Occipital lobe (tissue), 2 donors: ENCODE data around the gene FGF9. TPM values are rescaled to one million over a fixed set of nuclear protein-coding genes. Genes with fewer than 3 reads are reported as not detected.

ENCODE experiments used
- DNase-seq: peaks from one replicate; lab custom pipeline; 2025; lab: John Stamatoyannopoulos, UW
- total RNA-seq: library from RNA; depleted of rRNA; stranded (reverse); fragments of >200 nt; gene quantifications from one replicate; pipeline ENCODE4 v1.2.3, GENCODE V29; 2014

Gene FGF9
- 16.1 TPM for total RNA-seq

DNA sequence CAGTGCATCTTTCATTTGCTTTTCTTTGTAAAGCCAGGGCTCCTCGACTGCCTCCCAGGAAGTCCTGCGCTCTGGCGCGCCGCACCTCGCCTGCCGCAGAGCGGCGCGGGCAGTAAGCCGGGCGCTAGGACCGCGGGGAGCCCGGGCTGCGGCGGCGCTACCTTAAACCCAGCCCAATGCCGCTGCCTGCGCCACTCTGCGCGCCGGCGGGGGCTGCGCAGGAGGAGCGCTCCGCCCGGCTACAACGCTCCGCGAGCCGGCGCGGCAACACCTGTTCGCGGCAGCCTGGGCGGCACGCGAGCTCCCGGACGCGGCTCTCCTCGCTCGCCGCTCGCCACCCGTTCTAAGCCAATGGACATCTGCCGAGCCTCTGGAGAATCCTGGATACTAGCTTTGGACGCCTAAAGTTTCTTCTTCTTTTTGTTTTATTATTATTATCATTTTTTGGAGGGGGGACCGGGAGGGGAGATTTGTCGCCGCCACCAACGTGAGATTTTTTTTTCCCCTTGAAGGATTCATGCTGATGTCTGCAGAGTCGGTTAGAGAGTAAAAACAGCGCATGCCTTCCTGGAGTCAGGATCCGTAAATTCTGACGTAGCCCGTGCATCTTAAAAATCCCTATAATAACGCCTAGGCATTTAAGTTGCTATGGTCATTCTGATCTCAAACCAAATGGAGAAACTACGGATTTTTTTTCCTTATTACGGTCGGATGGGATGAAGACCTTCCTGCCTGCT, at the start of gene FGF9:
Gene FGF9, plus strand, starts transcription at position 191 of the 737 bp plus-strand sequence. CDS start 840 bp downstream, outside the sequence.
- peak; percentile 71 for DNase-seq

DNA sequence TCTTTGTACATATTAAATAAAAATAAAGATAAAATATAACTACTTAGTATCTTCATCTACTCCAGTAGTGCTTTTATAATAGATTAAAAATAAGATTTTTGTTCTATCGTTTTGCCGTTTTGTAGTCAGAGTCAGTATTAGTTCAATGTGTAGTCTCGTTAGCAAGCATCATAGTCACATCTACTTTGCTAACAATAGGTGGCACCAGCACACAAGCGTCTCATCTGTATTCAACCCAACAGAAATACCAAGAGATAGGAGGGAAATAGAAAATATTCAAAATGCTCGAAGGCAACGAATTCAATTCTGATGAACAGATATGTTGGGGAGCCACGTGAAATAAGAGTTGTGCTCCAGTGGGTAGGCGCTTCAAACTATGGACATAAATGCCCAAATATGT, 45.5 kb upstream of the FGF9 start:
- no peak for DNase-seq

DNA sequence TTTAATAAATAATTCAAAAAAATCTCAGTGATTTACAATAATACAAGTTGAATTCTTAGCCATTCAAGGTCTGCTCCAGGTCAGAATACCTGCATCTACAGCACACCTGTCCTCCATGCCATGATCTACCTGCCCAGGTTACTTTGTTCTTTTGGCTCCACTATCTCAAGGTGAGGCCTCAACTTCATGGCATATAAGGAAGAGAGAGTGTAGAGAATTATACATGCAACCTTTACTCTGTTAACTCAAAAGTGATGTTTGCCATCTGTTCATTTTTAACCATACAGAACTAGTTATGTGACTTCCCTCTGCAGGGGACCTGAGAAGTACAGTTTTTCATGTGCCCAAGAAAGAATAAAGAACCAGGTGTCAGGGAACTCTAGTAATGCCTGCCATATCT, 38.7 kb upstream of the FGF9 start:
- no peak for DNase-seq

DNA sequence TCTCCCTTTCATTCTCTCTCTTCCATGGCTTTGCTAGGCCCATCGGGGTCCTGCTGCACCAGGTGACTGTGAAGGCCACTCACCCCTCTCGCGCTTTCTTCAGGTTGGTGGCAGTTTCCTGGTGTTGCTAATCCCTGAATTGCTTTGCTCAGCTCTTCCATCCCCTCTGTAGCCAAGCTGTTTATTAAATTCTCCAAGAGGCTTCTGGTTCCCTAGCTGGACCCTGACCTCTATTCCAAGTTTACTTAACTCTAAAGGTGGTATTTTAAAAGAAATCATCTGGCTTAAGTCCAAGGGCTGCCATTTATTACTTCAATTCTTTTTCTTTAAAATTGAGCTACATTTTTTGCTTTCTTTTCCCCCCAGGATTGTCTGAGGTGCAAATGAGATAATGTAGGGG, 34.2 kb upstream of the FGF9 start:
- no peak for DNase-seq

DNA sequence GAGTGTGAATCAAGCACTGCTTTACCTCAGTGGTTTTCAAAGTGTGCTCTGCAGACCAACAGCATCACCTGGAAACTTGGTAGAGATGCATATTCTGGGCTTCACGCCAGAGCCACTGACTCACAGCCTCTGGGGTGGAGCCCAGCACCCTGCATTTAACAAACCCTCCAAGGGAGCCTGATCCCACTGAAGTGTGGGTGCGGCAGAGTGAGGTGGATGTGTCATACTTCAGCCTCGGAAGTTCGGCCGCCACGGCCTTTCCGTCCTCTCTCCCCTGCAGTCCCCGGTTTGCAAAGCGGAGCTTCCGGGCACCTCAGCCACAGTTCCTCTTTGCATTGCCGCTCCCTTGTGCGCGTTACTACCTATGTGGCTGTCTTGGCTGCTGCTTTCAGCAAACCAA, 33.6 kb upstream of the FGF9 start:
- peak; percentile 19 for DNase-seq

DNA sequence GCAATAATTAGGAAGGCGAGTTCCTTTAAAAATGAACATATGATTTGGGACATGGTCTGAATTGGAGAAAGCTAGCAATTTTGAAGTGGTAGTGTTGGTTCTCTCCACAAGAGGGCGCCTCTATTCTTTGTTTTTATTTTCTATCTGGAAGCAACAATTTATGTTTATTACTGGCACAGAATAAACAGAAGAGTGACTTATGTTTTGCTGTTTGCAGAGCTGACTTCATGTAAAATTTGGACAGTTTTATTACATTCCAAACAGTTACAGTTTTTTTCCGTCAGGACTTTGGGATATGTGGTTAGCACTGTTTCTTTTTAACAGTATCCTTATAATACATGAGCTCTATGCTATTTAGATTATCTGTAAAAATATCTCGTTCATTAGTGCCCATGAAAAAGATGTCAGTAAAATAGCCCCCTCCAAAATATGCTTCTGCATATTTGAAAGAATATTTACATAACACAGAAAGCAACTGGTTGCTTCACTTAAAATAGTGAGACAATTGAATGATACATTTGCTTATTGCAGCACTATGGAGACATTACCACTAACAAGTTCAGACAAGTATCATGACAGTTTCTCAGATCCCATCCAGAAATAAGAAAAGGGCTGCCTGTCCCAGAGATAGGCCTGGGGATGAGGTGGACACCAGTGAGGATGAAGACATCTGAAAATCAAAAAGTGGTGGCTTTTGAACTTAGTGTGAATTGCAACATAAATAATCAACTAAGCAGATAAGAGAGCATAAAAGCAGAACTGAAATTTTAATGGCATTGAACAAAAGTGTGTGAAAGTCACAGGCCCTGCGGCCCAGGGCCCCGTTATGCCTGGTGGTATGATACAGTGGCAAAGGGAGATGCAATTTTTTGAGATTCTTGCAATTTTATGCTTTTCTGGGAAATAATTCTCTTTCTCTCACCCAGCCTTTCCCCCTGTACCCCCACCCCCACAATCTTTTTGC, 32.3 kb upstream of the FGF9 start:
- DNase-seq = no peak

DNA sequence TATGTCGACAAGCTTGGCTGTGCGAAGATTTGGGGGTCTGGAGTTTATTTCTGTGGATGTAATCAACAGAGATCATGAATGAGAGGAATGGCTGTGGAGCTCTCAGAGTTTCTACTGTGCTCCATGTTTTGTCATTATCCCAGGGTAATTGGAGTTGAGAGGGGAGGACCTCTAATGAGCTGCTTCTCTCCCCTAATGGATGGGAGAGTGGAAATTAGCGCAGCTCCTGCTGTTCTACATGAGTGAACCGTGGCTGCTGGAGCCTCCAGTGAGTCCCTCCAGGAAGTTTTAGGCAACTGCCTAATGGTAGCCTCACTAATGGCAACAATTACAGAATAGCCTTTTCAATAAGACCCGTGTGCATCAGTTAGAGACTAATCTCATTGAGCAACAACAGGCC, 31.3 kb upstream of the FGF9 start:
- no peak for DNase-seq

DNA sequence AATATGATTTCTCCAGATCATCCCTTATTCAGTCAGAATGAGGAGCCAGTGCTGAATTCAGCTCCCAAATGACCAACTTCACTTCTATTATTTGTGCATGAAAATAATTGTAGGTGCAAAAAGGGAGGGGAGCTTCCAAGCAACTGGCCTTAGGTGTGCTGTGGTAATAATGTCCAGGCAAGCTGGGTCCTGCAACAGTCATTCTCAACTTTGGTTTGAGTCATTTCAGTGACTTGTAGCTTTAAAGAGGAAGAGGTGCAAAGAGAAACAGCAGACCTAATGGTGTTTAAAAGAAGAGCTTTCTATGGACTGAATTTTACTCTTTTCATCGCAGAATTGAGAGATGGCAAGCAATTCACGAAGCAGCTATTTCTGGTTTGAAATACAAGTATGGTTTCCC, 29.2 kb upstream of the FGF9 start:
- no peak for DNase-seq

DNA sequence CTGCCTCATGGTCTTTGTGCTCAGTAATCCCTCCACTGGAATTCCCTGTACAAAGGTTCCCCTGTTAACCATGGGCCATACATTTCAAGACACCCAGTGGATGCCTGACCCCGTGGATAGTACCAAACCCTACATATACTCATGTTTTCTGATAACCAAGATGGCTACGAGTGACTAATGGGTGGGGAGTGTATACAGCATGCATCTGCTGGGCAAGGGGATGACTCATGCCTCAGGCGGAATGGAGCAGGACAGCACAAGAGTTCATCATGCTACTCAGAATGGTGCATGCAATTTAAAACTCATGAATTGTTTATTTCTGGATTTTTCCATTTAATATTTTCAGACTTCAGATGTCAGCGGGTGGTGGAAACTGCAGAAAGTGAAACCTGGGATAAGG, 13.3 kb upstream of the FGF9 start:
- DNase-seq = no peak

DNA sequence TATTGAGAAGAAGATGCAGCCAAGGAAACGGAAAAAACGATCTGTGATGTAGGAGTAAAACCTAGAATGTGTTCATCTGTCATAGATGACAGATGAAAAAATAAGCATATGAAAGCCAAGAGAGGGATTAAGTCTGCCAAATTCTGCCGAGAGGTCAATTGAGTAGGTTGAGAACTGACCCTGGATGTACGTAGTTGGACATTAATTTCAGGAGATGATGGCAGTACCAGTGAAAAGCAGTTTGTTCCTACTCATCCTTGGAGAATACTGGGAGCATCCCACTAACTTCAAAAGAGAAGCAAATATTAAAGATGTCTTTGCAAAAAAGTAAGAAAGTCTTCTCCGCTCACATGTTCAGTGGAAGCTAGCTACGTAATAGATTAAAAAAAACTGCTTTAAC, 11.8 kb upstream of the FGF9 start:
- no peak for DNase-seq

DNA sequence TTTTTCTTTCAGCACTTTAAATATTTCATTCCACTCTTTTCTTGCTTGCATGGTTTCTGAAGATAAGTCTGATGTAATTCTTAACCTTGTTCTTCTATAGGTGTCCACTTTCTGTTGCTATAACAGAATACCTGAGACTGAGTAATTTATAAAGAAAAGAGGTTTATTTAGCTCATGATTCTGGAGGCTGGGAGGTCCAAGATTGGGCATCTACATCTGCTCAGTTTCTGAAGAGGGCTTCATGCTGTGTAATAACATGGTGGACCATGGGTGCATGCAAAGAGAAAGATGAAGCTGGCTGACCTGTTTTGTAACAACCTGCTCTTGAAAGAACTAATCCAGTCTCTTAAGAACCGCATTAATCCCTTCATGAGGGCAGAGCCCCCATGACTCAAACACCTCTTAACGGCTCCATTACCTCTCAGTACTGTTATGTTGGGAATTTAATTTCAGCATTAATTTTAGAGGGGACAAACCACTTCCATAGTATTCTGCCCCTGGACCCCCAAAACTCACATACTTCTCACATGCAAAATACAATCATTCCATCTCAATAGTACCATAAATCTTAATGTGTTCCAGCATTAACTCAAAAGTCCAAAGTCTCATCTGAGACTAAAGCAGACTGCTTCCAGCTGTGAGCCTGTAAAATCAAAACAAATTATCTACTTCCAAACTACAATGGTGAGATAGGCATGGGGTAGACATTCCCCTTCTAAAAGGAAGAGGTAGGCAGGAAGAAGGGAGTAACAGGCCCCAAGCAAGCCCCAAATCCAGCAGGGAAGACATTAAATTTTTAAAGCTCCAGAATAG, 9.6 kb upstream of the FGF9 start:
- DNase-seq = no peak

DNA sequence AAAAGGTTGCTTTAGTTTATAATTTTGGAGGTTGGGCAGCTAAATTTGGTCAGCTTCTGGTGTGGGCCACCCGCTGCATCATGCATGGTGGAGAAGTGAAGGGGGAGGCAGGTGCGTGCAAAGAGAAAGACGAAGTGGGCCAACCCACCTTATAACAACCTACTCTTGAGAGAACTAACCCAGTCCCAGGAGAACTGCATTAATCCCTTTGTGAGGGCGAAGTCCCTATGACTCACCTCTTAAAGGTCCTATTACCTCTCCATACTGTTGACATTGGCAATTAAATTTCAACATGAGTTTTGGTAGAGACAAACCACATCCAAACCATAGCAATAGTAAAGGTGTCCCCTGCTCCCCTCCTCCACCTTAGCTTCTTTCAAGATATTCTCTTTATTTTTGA, 7.7 kb upstream of the FGF9 start:
- DNase-seq = no peak

DNA sequence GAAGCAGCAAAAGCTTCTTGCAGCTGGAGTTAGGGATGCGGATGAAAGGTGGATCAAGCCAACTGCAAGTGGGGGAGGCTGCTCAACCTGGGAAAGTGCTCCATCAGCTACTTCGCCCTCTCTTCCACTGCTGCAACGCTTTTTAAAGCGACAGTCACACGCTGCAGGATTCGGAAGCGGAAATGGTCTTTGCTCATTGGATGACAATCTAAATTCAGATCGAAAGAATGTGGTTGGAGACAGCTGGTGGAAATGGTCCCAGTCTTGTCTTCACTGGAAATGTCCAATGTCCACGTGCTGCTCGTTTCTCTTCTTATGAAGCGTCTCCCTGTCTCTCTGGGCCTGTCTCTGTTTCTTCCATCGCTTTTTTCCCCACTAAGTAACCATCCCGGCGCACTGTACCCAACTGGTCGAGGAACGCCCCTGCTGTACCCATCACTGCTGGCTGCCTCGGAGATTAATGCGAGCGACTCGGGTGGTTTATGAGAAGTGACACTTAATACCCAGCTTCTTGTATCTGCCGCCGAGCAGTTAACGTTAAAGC, 2.1 kb upstream of the FGF9 start:
- DNase-seq = no peak

DNA sequence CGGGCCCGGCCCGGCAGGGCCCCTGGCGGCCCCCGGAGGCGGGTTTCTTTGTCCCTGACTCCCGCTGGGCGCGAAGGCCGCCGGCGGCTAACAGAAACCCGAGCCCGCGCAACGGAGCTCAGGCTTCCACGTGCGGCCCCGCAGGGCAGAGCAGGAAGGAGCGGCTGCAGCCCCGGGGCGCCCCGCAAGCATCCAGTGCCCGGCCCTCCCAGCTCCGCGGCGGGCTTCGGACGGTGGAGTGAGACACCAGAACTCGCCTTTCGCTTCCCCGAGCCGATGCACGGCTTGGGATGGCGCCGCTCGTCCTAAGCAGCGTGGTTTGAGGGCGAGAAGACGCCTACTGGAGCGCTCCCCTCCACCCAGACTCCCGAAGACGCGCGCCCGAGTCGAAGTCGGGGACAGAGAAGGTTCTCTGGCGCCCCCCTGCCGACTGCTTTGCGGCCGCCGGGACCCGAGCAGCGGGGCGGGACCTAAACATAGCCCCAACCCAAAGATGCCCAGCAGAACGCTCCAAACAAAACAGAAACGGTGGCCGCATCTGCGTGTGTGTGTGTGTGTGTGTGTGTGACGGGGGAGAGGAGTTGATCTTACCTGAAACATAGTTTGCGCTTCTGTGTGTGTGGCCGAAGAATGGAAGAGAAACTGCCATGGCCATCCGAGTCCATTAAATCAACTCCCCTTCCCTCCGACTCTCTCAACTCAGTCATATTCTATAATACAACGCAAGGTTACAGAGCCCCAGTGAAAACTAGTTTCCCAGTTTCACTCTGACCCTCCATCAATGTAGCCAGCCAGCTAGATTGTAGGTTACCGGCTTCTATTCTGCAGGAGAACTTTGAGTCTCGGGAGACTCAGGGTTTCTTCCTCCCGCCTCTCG, 629 bp upstream of the FGF9 start:
- DNase-seq = peak; percentile 44

DNA sequence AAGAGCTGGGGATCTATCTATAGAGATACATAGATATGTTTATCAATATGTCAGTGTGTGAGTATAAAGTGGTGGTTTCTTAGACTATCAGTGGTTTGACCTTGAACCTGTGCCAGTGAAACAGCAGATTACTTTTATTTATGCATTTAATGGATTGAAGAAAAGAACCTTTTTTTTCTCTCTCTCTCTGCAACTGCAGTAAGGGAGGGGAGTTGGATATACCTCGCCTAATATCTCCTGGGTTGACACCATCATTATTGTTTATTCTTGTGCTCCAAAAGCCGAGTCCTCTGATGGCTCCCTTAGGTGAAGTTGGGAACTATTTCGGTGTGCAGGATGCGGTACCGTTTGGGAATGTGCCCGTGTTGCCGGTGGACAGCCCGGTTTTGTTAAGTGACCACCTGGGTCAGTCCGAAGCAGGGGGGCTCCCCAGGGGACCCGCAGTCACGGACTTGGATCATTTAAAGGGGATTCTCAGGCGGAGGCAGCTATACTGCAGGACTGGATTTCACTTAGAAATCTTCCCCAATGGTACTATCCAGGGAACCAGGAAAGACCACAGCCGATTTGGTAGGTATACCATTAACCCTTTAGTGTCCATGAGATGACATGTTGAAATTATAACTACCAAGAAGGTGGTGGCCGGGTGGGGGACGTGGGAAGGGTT, 880 bp downstream of the FGF9 start:
- DNase-seq = no peak

DNA sequence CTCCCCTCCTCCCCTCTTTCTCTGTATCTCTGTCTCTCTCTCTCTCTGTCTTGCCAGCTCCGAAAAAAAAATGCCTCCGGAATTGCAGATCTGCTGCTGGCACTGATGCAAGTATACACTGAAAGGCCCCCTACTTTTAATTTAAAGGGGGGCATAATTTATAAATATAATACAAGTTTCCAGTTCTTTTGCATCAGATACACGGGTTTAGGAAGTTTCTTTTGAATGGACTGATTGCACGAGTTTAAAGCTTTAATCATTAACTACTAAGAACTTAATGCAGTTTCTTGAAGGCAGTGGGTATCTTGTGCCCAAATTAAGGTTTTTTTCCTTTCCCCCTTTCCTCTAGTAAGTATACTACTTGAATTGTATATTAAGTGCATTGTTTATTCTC, 1.4 kb downstream of the FGF9 start:
- DNase-seq = no peak

DNA sequence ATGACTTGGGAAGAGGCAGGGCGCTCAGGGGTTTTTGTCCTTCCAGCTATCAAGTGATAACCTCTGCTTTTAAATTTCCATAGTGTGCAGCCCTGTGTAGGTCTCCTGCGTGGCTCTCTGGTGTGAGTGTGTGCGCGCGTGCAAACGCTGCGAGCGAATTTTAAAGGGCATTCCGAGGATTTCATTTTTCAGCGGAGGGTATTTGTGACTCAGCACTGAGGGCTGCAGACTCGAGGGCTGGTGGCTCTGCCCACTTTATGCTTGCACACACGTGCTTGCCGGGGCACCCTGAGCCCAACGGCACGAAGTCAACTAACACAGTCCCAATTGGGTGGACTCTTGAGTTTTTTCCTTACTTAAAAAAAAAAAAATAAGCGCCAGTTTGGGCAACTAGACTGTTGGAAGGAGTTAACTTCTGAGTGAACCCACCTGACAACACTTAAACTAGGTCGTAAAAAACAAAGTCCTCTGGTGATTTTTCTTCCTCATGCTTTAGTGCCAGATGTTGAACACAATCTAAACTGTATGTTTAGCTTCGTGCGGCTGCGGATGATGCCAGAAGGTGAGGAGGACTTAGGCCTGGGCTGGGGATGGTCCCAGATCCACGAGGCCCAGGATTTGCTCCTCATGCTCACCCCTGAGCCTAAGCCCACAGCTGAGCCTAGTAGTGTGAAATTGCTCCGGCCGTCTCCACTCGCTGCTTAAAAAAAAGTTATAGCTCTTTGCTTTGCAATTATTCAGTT, 2.1 kb downstream of the FGF9 start:
- no peak for DNase-seq

DNA sequence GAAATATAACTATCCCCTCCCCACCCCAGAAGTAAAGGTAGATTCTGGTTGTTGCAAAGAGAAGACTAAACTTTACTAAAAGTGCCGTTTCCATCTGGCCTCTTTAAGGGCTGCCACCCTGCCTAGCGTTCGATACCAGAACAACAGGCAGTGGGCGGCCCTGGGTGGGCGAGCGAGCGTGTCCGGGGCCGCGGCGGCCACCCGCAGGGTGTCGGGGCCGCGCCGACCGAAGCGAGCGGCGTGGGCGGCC, 2.6 kb downstream of the FGF9 start:
- no peak for DNase-seq

DNA sequence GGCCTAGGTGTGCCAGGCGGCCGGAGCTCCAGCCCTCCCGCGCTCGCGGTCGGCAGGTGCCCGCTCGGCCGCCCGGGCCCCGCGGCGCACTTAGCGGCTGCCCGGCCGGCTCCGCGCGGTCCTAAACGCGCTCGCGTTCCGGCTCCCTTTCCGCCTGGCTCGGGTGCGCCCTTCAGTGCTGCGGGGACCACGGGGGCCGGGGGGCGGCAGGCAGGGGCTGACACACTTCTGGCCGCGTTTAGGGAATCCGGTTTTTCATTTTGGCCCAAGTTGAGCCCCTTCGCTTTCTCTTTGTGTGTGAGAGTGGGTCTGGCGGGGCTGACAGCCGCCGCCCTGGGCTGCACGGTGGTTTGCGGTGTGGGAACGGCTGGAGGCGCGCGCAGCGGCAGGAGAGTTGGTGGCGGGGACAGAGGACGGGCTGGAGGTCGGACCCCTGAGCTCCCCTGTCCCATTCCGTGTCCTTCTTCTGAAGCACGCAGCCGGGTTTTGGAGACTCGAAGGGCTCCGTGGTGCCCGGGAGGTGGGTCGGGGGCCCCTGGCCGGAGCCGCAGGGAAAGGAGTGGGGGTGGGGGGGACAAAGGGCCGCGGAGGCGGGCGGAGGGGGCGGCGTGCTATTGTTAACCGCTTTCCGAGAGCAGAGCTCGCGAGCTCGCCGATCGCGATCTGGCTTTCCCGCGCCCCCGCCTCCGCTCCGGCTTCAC, 3.1 kb downstream of the FGF9 start:
- peak; percentile 37 for DNase-seq
